CD4-positive, alpha-beta T cell treated with Interferon alpha-2 for 1 hour (primary cell): ENCODE results near the gene PDPN.
"Not testable (repeated sequence)": the region's sequence is repeated elsewhere in the genome, so short reads cannot be mapped to it uniquely, and the experiment has no call there.

ENCODE experiments used
- DNase-seq, 2 donors: peaks; one replicate each; pipeline ENCODE4 v3.0.0-alpha.2; 2020 to 2022

Gene PDPN, protein sequence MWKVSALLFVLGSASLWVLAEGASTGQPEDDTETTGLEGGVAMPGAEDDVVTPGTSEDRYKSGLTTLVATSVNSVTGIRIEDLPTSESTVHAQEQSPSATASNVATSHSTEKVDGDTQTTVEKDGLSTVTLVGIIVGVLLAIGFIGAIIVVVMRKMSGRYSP

DNA sequence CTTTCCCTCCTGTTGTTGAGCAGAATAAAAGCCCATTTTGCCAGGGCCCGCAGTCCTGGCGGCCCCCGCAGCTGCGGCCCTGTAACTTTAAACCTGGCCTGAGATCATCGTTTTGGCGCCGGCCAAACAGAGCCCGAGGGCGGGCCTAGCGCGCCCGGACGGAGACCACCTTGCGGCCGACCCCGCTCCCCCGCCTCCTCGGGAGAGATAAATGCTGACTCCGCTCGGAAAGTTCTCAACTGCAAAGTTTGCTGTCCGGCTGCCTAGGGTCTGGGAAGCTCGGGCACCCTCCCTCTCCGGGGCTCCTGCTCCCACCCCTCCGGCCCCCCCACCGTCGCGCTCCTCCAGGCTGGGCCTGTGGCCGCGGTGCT, at the start of gene PDPN:
TSS of gene PDPN (plus strand) at position 238 of the 371 bp plus-strand sequence. CDS start 202 bp downstream, outside the sequence.
- DNase-seq, result no peak

DNA sequence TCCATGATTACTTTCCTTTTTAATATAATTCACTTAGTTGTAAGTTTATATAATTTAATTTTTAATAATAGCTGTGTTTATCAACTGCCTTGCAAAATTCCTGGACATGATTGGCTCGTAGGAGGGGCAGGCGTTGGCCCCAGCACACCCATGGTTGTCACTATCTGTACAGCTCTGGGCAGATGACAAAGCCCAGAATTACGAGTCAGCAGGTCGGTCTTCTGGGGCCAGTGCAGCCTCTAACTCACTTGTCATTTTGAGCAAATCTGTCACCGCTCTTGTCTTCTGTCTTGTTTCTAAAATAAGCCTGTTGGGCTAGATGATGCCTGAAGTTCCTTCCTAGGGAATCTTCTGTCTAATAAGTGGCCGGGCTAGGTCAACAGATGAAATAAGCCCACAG, 48.4 kb upstream of the PDPN start:
- no peak for DNase-seq

DNA sequence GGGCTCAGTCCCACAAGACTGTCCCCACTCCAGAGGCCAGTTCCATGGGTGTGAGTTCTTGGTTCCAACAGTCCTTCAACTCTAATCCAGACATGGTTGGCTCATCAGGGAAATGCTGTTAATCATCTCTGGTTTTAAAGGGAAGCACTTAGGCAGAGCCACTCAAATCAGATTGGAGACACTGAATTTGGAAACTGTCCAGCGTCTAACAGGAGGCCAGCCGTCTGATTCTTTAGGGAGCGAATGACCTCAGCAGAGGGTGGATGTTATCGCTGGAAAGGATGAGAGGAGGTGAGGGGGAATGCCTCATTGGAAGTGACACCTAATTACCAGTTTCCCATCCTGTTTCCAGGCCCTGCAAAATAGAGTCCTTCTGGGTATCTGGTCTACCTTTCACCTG, 47.1 kb upstream of the PDPN start:
- no peak for DNase-seq

DNA sequence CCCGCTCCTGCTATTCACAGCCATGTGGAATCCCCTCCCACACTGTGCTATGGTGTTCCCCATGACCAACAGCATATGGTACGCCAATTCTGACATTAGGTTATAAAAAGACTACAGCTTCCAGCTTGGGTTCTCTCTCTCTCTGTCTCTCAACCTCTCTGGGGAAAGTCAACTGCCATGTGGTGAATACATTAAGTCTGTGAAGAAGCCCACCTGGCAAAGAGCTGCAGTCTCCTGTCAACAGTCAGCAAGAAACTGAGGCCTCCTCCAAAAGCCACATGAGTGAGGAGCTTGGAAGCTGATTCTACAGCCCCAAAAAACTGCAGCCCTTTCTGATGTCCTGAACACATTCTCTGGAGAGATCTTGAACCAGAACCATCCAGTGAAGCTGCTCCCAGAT, 44.8 kb upstream of the PDPN start:
- DNase-seq, result no peak

DNA sequence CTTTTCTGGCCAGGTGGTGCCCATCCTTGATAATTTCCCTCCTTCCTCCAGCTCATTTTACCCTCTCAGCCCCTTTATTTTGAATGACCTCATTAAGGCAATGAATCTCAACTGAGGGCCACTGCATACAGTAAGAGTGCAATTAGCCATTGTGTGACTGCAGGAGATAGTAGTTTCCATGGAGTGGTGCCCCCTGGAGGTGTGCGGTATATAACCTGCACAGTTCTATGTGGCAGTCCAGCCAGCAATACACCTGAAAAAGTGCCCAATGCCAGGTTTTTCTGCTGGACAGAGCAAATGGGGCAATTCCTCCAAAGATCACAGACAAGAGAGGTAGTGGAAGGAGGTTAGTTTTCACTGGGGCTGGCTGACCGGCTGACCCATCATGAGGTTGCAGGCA, 43.9 kb upstream of the PDPN start:
- DNase-seq, result no peak

DNA sequence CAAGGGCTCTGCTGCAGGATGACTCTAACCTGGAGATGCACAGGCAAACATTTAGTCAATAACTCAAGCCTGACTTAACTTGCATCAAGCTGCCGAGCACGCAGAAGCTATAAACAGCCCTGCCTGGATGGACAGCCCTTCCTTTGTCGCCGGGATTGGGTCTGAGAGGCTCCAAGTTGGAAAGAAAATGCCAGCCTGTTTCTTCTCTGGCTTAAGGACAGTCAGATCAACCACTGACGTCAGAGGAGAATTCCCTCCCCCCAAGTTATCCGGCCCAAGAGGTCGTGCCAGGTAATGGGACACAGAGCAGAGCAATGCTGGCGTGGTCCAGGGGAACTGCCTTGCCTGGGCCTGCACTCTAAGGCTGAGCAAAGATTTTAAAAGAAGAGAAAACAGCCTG, 42.8 kb upstream of the PDPN start:
- DNase-seq, result no peak

DNA sequence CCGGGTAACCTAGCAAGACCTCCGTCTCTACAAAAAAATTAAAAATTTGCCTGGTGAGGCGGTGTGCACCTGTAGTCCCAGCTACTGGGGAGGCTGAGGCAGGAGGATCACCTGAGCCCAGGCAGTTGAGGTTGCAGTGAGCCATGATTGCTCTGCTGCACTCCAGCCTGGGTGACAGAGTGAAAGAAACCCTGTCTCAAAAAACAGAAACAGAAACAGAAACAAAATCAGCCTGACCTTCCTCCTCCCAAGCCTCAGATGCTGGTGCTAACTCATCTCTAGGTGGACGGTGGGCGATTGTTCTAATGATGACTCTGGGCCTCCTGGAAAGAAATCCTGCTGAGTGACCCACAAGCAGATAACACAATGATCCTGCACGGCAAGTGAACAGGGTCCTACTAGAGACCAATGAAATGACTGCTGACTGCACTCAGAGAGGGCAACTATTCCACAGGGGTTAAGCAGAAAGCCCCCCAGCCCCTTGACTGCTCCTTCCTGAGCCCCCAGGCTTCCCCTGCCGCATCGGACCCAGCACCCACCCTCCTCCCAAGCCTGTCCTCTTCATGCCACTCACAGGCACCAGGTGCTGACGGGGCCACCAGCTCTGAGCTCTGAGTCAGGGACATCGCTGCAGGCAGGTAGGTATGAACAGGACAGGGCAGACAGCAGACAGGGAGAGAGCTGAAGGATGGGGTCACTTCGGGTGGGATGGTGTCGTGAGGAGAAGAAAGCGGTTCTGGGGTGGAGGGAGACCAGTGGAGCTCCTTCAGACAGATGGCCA, 42.0 kb upstream of the PDPN start:
- DNase-seq, result no peak

DNA sequence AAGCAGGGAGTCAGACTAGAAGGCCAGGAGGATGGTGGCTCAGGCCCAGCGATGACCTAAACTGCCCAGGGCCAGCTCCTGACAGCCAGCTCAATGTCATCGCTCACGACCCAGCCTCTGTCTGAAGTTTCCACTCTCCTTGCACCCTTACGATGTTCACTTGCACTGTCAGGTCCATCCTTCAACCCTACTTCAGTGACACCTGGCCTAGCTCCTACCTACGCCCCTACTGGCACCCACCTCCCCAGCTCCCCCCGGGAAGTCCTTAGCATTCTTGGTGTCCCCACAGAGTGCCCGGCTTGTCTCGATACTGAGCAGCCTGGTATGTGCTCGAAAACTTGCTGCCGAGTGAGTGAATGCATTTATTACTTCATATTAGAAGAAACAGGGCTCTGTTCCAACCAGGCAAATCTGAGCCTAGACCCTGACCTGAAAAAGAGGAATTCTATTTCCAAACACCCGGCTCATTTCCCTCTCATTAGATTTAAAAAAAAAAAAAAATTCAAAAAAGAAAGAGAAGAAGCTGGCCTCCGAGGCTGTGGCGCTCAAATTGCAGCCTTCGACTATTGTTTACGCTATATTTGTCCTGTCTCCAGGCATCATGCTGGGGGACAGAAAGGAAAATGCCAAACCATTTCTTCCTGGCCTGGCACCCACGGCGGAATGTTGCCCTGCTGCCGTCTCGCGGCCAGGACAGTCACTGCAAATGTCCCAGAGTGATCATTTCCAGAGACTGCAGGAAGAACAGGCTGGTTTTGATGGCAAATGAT, 40.0 kb upstream of the PDPN start:
- no peak for DNase-seq

DNA sequence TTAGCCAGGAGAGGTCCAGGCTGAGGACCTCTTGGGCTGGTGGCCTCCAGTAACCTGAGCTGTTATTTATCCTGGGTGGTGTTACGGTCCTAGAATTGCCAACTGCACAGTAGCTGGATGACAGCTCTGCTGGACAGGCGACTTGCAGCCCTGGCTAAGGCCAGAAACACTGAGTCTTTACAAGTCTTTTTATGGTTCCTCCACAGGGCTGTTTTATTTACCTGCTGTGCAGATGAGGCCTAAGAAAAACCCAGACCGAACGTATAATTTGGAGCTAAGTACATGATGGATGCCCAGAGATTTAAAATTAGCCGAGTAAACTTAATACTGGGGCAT, 39.4 kb upstream of the PDPN start:
- DNase-seq, result no peak

DNA sequence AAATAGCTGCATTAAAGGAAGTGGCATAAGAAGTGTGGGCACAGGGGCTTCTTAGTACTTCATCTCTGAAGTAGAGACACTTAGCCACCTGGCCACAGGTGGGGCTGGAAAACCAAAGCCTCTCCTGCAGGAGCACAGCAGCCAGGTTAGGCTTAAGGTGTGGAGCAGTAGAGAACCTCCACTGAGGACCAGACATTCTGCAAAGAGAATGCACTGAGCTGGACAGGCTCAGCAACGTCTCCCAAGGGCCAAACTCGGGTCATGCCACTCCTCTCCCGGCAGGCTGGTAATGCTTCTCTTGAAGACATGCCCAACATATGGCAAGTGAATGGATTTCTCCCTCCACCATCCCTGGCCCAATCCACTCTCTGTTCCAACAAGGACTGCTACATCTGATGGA, 36.8 kb upstream of the PDPN start:
- no peak for DNase-seq

DNA sequence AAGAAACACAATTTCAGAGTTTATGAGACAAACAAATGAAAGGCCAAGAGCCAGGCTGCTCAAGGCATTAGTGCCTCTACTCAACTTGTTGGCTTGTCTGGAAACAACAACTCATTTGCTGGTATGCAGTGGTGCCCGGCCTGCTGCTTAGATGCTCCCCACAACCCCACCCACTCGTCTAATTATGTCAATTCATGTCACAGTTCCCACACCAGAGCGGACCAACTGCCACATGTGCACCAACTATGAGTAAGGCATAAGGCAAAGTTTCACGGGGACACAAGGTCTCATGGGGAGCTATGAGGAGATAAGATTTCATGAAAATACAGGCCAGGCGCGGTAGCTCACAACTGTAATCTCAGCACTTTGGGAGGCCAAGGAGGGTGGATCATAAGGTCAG, 35.4 kb upstream of the PDPN start:
- no peak for DNase-seq

DNA sequence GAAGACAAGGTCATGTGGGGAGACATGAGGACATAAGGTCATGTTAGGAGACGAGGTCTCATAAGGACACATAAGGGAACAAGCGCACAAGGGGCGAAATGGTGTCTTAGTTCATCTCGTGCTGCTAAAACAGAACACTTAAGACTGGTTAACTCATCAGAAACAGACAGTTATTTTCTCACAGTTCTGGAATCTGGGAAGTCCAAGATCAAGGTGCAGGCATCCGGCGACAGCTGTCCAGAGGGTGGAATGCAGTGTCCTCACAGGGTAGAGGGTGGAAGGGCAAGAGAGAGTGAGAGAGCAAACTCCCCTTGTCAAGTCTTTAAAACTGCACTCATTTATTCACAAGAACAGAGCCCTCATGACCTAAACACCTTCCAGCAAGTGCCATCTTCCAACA, 34.6 kb upstream of the PDPN start:
- DNase-seq, result no peak

DNA sequence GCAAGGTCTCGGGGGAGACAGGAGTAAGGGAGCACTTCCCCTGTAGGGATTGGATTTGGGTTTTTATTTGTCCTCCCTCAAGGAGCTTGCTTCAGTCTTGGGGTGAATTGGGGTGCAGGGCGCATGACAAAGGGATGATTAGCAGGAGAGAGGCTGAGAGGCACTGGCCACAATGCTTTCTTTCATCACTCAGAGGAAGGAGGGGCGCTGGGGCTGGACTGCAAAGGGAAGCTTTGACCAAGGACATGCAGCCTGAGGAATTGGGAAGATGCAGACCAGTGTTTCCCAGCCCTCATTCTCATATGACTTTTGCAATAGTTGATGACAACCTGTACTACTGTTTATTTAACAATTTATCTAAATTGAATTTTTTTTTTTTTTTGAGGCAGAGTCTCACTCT, 34.1 kb upstream of the PDPN start:
- DNase-seq, result no peak

DNA sequence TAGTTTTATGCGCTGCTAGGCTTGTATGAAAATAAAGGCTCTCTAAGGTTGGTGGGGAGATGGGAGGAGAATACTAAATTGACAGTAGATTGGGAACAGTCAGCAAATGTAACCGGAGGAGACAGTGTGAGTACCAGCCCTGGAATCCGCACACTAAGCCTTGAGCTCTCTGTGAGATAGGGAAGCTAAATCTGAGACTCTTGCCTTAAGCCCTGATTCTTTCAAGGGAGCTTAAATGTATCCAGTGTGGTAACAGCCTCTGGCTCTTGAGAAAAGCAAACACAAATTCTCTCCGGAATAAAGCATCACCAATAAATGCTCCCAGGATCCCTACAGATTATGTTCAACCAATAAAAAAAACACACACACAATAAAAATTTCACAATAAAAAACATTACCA, 33.0 kb upstream of the PDPN start:
- no peak for DNase-seq

DNA sequence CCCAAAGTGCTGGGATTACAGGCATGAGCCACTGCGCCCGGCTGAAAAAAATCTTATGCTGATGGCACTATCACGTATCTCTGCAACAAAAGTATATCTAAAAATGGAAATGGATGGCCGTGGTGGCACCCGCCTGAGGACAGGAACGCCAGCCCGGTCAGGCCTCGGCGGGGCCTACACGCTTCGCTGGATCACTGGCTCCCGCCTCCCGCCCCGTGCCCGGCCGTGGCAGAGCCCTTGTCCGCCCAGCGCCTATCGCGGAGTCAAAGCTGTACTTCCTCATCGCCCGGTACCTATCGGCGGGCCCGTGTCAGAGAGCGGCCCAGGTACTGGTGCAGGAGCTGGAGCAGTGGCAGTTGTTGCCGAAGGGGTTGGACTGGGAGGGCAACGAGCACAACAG, 28.8 kb upstream of the PDPN start:
- no peak for DNase-seq

DNA sequence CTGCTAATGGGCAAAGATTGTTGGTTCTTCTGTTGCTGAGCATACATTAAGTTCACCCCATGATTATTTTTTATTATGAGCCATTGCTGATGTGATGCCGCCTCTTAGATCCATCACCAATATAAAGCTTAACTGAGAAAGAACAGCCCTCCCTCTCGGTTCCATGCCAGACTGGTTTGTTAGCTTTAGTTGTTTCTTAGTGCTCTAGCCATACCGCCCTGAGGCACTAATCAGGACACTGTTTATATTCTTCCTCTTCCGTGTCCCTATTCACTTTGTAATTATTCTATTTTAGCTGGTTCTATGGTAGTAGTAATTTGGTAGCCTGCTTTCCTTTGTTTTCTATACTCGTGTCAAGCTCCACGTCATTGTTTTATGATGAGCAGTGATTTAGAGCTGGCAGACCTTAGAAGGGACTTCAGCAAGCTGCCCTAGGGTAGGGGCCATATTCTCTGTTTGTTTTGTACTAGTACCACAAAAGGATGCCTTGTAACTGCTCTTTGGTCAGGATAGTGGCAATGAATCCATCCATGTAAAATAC, 27.3 kb upstream of the PDPN start:
- no peak for DNase-seq

DNA sequence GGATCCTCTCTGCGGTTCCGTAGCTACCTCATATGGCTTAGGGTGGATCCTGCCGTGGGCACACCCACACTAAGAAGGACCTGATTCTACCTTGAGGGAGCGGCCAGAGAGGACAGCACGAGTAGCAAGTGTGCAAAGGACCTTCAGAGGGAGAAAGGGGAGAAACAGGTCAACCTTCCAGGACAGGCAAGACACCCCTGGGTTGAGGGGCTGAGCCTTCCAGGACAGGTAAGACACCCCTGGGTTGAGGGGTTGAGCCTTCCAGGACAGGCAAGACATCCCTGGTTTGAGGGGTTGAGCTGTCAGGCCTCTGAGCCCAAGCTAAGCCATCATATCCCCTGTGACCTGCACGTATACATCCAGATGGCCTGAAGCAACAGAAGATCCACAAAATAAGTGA, 23.1 kb upstream of the PDPN start:
- no peak for DNase-seq

DNA sequence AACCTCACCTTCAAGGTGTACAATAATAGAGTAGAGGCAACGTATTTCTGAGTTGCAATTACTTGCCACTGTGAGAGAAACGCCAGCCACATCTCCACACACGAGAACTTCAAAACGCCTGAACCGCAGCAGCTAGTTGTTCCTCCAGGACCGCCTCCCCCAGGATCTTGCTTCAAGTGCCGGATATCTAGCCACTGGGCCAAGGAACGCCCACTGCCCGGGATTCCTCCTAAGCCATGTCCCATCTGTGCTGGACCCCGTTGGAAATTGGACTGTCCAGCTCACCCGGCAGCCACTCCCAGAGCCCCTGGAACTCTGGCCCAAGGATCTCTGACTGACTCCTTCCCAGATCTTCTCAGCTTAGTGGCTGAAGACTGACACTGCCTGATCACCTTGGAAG, 20.7 kb upstream of the PDPN start:
- not testable (repeated sequence) for DNase-seq

DNA sequence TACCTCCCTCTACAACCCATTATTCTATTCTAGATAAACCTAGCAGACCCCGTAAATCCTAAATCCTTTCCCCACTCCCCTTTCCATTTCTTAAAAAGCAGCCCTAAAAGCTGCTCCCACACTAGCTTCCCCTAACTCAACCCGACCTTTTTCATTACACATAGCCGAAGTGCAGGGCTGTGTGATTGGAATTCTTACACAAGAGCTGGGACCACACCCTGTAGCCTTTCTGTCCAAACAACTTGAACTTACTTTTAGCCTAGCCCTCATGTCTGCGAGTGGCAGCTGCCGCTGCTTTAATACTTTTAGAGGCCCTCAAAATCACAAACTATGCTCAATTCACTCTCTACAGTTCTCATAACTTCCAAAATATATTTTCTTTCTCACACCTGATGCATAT, 19.6 kb upstream of the PDPN start:
- no peak for DNase-seq

DNA sequence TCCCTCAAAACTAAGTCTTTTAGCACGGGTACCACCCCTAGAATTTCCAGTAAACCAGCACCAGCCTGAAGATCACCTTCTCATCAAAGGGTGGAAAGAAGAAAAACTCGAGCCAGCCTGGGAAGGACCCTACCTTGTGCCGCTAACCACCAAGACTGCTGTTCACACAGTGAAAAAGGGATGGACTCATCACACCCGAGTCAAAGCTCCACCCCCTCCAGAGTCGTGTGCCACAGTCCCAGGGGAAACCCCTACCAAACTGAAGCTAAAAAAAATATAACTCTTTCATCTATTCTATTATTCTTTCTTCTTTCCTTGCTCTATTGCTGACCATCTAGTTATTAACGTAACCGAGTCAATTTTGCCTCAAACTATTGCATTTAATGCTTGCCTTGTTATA, 13.2 kb upstream of the PDPN start:
- not testable (repeated sequence) for DNase-seq

DNA sequence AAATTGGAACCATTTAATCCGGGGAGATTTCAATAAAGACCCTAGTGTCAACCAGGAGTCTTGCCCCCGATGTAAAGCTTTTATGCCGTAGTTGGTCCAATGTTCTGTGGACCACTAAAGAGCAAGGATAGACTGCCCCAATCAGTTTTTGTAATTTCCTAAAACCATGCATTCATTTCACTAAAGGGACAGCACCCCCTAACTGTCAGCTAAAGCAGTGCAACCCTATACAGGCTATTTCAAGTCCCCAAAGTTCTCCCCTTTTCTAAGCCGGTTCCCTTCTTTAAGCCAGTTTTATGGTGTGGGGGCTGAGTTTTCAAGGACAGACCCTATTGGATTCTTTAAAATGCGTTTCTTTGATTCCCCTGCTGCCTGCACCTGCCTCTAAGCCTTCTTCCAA, 12.7 kb upstream of the PDPN start:
- DNase-seq, result no peak

DNA sequence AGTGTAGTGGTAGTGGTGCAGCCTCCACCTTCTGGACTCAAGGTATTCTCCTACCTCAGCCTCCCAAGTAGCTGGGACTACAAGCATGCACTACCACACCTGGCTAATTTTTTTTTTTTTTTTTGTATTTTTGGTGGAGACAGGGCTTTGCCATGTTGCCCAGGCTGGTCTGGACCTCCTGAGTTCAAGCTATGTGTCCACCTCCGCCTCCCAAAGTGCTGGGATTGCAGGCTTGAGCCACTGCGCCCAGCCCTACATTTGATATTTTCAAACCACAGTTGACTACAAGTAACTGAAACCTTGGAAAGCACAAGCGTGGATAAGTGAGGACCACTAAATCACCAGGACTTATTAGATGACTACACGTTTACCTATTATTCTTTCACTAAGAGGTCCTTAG, 10.0 kb upstream of the PDPN start:
- DNase-seq, result no peak

DNA sequence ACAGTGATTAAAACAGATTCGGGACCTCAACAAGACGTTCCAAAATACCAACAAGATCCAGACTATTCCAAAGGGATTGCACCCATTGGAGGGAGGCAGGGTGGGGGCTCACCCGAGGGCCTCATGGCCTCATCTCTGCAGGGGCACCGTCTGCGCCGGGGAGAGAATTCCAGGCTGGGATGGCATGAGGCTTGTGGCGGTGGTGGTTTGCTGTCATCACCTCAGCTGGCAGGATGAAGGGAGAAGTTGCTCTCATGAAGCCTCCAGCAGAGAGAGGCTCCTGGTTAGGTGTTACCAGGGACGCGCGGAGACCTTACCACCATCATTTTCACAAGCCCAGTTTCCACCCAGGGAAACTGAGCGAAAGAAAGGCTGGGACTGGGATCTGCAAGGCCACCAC, 6.7 kb upstream of the PDPN start:
- no peak for DNase-seq

DNA sequence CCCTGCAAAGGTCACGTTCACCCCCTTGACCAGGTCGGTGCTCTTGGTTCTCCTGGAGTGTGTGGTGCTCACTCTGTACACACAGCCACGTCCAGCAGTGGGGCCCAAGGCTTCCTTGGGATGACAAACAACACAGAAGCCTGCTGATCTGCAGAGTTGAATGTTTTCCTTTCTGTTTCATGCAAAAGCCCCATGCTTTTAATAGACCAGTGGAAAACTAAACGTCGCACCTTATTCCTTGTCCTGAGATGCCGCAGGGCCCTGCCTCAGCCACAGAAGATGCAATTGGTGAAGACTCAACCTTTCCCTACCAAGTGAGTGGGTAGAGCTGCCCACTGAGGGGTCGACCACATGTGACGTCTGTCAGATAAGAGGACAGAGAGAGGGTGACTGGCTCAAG, 5.8 kb upstream of the PDPN start:
- DNase-seq, result no peak
